Stomach (tissue), 4 donors: ENCODE results near the gene IQSEC1.

Source experiments
- EP300 ChIP-seq: sonication (generic); formaldehyde crosslinking; IDR thresholded peaks from one replicate; pipeline ENCODE4 v1.6.1; 2017; ENCODE audit warnings: antibody characterized with exemption
- POLR2A ChIP-seq, 4 donors: fragments of 450-650 bp; IDR thresholded peaks; one replicate each; pipeline ENCODE4 v1.6.1; 2016; ENCODE audit warnings: antibody characterized with exemption in 4 of 4, control low read depth in 2 of 4, mild to moderate bottlenecking in 1 of 4, moderate library complexity in 1 of 4
- POLR2AphosphoS5 ChIP-seq, 3 donors: sonication (generic); formaldehyde crosslinking; IDR thresholded peaks; one replicate each; pipeline ENCODE4 v1.6.1; 2016; ENCODE audit warnings: antibody characterized with exemption in 3 of 3
- TF ChIP-seq, protein P1 (sequence below), 7 experiments: fragments of 450-650 bp in 4 of 7; fragments of 200-600 bp in 3 of 7; sonication (generic) in 3 of 7; IDR thresholded peaks; one replicate each; pipeline ENCODE4 v1.5.1; 2016 to 2019; ENCODE audit warnings: antibody characterized with exemption in 7 of 7, control low read depth in 2 of 7, mild to moderate bottlenecking in 1 of 7

DNA sequence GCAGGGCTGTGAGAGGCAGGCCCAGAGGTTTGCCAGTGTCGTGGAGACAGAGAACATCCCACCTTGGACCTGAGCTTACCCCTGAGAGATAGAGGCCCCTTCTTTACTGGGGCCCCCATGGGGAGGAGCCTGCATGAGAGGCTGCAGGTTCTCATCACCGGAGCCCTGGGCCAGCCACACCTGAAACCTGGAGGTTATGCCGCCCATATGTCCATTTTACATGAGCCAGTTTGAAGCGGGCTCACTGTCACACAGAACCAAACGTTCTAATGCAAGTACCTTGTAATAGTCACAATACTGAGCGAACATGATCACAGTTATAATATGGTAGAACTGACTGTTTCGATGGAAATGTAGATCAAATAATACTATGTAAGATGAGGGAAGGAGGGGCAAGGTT lies 6.3 kb upstream of the IQSEC1 start:
- TF ChIP-seq, protein P1, sequence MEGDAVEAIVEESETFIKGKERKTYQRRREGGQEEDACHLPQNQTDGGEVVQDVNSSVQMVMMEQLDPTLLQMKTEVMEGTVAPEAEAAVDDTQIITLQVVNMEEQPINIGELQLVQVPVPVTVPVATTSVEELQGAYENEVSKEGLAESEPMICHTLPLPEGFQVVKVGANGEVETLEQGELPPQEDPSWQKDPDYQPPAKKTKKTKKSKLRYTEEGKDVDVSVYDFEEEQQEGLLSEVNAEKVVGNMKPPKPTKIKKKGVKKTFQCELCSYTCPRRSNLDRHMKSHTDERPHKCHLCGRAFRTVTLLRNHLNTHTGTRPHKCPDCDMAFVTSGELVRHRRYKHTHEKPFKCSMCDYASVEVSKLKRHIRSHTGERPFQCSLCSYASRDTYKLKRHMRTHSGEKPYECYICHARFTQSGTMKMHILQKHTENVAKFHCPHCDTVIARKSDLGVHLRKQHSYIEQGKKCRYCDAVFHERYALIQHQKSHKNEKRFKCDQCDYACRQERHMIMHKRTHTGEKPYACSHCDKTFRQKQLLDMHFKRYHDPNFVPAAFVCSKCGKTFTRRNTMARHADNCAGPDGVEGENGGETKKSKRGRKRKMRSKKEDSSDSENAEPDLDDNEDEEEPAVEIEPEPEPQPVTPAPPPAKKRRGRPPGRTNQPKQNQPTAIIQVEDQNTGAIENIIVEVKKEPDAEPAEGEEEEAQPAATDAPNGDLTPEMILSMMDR (IDR thresholded peaks at IDR 0.05), result no peak
- TF ChIP-seq POLR2A (IDR thresholded peaks at IDR 0.05), result no peak
- TF ChIP-seq EP300, result no peak
- no peak for TF ChIP-seq POLR2AphosphoS5 (IDR thresholded peaks at IDR 0.05)
